BJ (cell line): ENCODE data around the gene CHST11. TPM values are rescaled to one million over a fixed set of nuclear protein-coding genes. Genes with fewer than 3 reads are reported as not detected.

Experiments used
- CTCF ChIA-PET: fragments of 350-600 bp; formaldehyde crosslinking; extraction: SDS; loops from one replicate; lab custom pipeline; 2021; ENCODE audit warnings: antibody characterized with exemption, inconsistent platforms; lab: Yijun Ruan, JAX
- POLR2A ChIA-PET: fragments of 300-600 bp; sonication (Branson Sonifier 250); formaldehyde crosslinking; extraction: SDS; loops from one replicate; lab custom pipeline; 2021; ENCODE audit warnings: antibody characterized with exemption; lab: Charles Lee
- DNase-seq: peaks from one replicate; pipeline ENCODE4 v3.0.0-alpha.2; 2011; ENCODE audit warnings: low read depth
- H3K27me3 ChIP-seq: 2 replicates; pipeline ENCODE4 v1.6.0; 2011; ENCODE audit warnings: low read length; ENCODE audit not compliant: control insufficient read depth, insufficient read depth
- H3K36me3 ChIP-seq: 2 replicates; pipeline ENCODE4 v1.5.1; 2011; ENCODE audit warnings: low read length; ENCODE audit not compliant: control insufficient read depth, insufficient read depth
- H3K4me3 ChIP-seq: 2 replicates; pipeline ENCODE4 v1.5.1; 2011; ENCODE audit warnings: low read depth, mild to moderate bottlenecking, control low read depth, low read length
- polyA plus RNA-seq: library from polyadenylated mRNA; depleted of rRNA; stranded (reverse); fragments of >200 nt; gene quantifications from 2 replicates; pipeline ENCODE4 v1.2.3, GENCODE V29; 2011
- TF ChIP-seq, protein P1 (sequence below): IDR thresholded peaks from 2 replicates; pipeline ENCODE4 v1.5.1; 2011; ENCODE audit warnings: low read depth, mild to moderate bottlenecking, control low read depth, inconsistent platforms, low read length, moderate library complexity; ENCODE audit not compliant: insufficient read depth

The CHST11 gene
- polyA plus RNA-seq, 1 experiment, result 7.3 TPM

DNA sequence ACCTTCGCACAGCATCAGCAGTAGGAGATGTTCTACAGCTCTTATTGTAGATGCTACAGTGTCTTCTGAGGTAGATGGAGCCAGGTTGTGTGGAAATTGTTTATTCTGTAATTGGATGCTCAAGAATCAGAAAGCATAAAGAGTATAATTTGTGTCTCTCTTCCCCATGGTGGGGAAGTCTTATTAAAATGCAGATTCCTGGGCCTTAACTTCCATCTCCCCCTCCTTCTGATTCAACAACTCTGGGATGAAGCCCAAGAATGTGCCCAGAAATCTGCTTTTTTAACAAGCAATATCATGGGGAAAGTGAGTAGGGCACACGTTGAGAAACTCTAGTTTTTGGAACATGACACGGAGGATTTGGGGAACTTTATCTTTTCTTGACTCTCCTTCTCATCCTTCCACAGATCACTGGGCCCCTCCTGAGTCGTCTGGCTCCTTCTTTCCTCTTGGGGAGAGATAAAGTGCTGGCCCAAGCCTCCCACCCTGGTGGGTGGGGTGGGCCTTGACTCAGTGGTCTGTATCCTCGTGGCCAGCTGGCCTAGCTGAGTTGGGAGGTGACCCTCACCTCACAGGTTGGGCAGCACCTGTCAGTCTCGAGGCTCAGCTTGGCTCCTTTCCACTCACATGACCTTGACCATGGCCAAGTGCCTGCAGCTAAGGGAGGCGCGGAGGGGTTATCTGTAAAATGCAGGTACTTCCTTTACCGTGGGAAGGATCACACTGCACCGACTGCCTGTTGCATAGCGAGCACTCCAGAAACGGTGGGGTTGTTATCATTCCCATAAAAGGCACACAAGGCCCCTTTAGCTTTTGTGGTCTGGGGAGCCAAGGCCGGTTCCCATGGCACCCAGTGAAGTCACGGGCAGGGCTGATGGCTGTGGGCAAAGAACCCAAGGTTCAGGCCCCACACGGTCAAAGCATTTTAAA, 141.9 kb downstream of the CHST11 start:
- no peaks in the 10 kb centered on the region for H3K27me3 ChIP-seq
- TF ChIP-seq, protein P1, sequence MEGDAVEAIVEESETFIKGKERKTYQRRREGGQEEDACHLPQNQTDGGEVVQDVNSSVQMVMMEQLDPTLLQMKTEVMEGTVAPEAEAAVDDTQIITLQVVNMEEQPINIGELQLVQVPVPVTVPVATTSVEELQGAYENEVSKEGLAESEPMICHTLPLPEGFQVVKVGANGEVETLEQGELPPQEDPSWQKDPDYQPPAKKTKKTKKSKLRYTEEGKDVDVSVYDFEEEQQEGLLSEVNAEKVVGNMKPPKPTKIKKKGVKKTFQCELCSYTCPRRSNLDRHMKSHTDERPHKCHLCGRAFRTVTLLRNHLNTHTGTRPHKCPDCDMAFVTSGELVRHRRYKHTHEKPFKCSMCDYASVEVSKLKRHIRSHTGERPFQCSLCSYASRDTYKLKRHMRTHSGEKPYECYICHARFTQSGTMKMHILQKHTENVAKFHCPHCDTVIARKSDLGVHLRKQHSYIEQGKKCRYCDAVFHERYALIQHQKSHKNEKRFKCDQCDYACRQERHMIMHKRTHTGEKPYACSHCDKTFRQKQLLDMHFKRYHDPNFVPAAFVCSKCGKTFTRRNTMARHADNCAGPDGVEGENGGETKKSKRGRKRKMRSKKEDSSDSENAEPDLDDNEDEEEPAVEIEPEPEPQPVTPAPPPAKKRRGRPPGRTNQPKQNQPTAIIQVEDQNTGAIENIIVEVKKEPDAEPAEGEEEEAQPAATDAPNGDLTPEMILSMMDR, result no peak
- CTCF ChIA-PET, result no interaction called here
- no peak overlapping the region for H3K4me3 ChIP-seq
- no peak for DNase-seq
- POLR2A ChIA-PET, result no interaction called here
- H3K36me3 ChIP-seq, result no peaks in the 10 kb centered on the region

DNA sequence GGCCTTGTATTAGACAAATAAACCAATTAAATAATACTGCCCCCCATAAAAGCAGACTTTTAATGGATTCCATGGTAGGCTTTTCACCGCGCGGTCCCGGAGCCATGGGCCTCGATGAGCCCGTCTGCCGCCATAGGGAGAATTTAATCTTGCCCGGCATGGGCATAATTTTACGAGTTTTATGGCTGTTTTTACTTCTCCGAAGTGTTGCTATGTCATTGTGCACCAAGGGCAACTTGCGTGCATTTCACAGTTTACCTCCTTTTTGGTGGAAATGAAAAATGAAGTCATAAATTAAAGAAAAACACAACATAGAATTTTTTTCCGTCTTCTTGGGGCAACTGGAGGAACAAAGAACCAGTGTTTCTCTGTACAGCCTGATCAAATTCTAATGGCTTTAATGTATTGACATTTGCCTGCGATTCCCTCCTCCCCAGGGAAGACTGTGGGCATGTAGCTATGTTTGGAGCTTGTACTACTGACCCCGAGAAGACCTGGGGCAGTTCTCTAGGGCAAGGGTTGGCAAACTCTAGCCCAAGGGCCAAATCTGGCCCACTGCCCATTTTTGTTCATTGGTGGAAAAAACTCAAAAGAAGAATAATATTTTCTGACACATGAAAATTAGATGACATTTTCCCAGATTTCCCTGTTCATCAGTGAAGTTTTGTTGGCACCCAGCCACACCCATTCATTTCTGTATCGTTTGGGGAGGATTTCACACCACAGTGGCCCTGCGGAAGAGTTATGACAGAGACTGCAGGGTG, 142.7 kb downstream of the CHST11 start:
- POLR2A ChIA-PET, result interaction anchor here (0.6 kb wide), 1 partner anchor 419 kb away, joined by 3 read pairs; no protein-coding TSS in a partner anchor
- Histone ChIP-seq H3K4me3 (no peak overlapping the region), H3K27me3 (no peaks in the 10 kb centered on the region), H3K36me3 (no peaks in the 10 kb centered on the region)
- TF ChIP-seq, protein P1, result no peak
- DNase-seq, result no peak
- CTCF ChIA-PET, result no interaction called here

DNA sequence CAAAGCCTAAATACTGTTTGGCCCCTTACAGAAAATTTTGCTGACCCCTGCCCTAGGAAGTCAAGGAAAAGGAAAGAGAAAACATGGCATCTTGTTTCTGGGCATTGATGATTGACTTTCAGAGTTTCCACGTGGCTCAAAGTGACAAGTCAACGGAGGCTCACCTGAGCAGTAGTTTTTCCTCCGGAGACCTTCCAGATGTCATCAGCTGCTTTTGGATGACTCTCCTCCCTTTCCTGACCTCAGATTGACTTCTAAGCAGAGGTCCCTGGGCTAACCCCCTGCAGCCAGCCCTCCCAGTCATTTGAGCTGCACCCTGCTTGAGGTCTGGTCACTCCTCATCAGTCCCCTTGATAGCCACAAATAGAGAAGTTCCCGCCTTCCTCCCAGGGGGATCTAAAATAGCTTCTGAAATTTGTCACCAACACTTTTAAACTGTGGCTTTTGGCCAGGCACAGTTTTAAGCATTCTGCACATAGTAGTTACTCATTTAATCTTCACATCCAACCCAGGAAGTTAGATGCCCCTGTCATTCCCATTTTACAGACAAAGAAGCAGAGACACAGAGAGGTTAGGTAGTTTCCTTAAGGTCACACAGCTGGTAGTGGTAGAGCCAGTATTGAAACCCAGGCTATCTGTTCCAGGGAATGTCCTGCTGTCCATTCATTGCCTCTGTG, 143.4 kb downstream of the CHST11 start:
- no peak for DNase-seq
- TF ChIP-seq, protein P1, result no peak
- Histone ChIP-seq H3K27me3 (no peaks in the 10 kb centered on the region), H3K4me3 (no peak overlapping the region), H3K36me3 (no peaks in the 10 kb centered on the region)
- ChIA-PET POLR2A (interaction anchor here (0.6 kb wide), 1 partner anchor 420 kb away, joined by 3 read pairs; no protein-coding TSS in a partner anchor), CTCF (no interaction called here)

DNA sequence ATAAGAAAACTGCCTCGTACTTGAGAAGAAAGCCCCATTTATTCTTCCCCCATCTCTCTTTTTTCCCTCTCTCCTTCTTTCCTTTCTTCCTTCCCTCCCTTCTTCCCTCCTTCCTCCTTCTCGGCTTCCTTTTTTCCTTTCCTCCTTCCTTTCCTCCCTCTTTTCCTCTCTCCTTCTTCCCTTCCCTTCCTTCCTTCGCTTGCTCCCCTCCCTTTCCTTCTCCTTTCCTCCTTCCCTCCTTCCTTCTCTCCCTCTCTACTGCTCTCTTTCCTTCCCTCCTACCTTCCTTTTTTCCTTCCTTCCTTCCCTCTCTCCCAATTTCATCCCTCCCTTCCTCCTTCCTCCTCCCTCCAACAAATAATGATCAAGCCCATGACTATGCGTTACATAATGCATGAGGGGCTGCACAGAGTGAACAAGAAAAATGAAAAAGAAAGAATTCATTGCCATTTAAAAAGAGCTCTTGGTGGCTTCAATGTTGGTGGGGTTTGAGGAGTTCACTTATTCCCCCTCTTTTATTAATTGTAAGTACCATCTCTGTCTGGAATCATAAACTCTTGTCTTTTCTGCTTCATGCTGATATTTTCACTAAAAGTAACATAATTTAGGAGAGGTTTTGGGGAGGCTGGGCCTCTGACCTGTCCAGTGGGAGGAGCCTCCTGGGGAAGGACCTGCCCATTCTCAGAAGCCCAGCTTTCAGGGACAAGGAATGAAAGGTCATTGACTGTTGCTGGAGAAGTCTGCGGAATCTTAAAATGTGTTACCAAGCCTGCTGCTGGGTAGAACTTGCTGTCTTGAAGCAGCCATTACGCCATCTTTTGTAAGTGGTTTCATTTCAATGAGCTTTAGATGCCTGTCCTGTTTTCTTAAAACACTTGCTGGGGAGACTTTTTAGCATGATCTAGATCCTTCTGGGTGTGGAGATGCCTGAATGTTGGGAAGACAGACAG, 144.3 kb downstream of the CHST11 start:
- DNase-seq, result no peak
- ChIA-PET CTCF (interaction anchor here (1.2 to 1.6 kb wide), 3 partner anchors 11 to 219 kb away, joined by 3 to 7 read pairs (median 3); no protein-coding TSS in a partner anchor), POLR2A (no interaction called here)
- H3K4me3 ChIP-seq, result no peak overlapping the region
- no peaks in the 10 kb centered on the region for H3K27me3 ChIP-seq
- H3K36me3 ChIP-seq, result no peaks in the 10 kb centered on the region
- TF ChIP-seq, protein P1, result no peak
